PC-3 (cell line): ENCODE data around the gene TGM2. TPM values are rescaled to one million over a fixed set of nuclear protein-coding genes. Genes with fewer than 3 reads are reported as not detected.

Source experiments
- ATAC-seq: fragments of 200-7000 bp; cut with Tn5 transposase; 2 replicates; pipeline ENCODE4 v1.9.1; 2020; ENCODE audit warnings: mild to moderate bottlenecking, moderate library complexity
- BruUV-seq: library from RNA; stranded (reverse); fragments of 400-500 nt; replicated peaks from 2 replicates; lab custom pipeline; 2021; lab: Mats Ljungman, UMichigan
- CTCF ChIA-PET: fragments of 300-600 bp; sonication (Branson Sonifier 250); formaldehyde crosslinking; loops from one replicate; lab custom pipeline; 2022; ENCODE audit warnings: antibody characterized with exemption; lab: Charles Lee
- POLR2A ChIA-PET: fragments of 300-600 bp; sonication (Branson Sonifier 250); formaldehyde crosslinking; loops from one replicate; lab custom pipeline; 2022; ENCODE audit warnings: antibody characterized with exemption; ENCODE audit not compliant: unreplicated experiment; lab: Charles Lee
- DNase-seq: peaks from one replicate; pipeline ENCODE4 v3.0.0-alpha.2; 2015
- H2AFZ ChIP-seq: fragments of 300-600 bp; sonication (generic); 2 replicates; pipeline ENCODE4 v1.6.0; 2016; ENCODE audit warnings: antibody characterized with exemption, low read length
- H3F3A ChIP-seq: fragments of 300-600 bp; sonication (generic); one replicate; pipeline ENCODE4 v1.6.0; 2017; ENCODE audit warnings: antibody characterized with exemption, low read length, control low read depth, mild to moderate bottlenecking; ENCODE audit not compliant: unreplicated experiment
- H3K27ac ChIP-seq: fragments of 300-600 bp; sonication (generic); 2 replicates; pipeline ENCODE4 v1.5.1; 2016; ENCODE audit warnings: mild to moderate bottlenecking, low read length
- H3K27me3 ChIP-seq: fragments of 300-600 bp; sonication (generic); 2 replicates; pipeline ENCODE4 v1.6.1; 2016; ENCODE audit warnings: low read length, mixed read lengths
- H3K36me3 ChIP-seq: fragments of 300-600 bp; sonication (generic); 2 replicates; pipeline ENCODE4 v1.6.1; 2016; ENCODE audit warnings: low read depth, mixed run types, low read length, mixed read lengths
- H3K4me1 ChIP-seq: fragments of 300-600 bp; sonication (generic); 2 replicates; pipeline ENCODE4 v1.5.1; 2016; ENCODE audit warnings: low read length; ENCODE audit not compliant: insufficient read depth
- H3K4me2 ChIP-seq: fragments of 300-600 bp; sonication (generic); 2 replicates; pipeline ENCODE4 v1.6.0; 2016; ENCODE audit warnings: low read length
- H3K4me3 ChIP-seq: fragments of 300-600 bp; sonication (generic); 2 replicates; pipeline ENCODE4 v1.5.1; 2016; ENCODE audit warnings: mild to moderate bottlenecking, low read length, mixed read lengths
- H3K79me2 ChIP-seq: fragments of 300-600 bp; sonication (generic); 2 replicates; pipeline ENCODE4 v1.6.1; 2017; ENCODE audit warnings: low read length, mixed read lengths
- H3K9ac ChIP-seq: fragments of 300-600 bp; sonication (generic); 2 replicates; pipeline ENCODE4 v1.6.0; 2016; ENCODE audit warnings: mild to moderate bottlenecking, low read length
- H3K9me2 ChIP-seq: fragments of 300-600 bp; sonication (generic); replicated peaks from 2 replicates; pipeline ENCODE4 v1.6.1; 2016; ENCODE audit warnings: mixed run types, low read length, mixed read lengths
- H3K9me3 ChIP-seq: fragments of 300-600 bp; sonication (generic); 2 replicates; pipeline ENCODE4 v1.6.1; 2016; ENCODE audit warnings: low read length, mixed read lengths
- H4K20me1 ChIP-seq: fragments of 300-600 bp; sonication (generic); 2 replicates; pipeline ENCODE4 v1.6.1; 2016; ENCODE audit warnings: low read length, mixed read lengths
- EZH2 ChIP-seq: fragments of 300-600 bp; sonication (generic); IDR thresholded peaks from one replicate; pipeline ENCODE4 v1.6.1; 2017; ENCODE audit warnings: antibody characterized with exemption, mild to moderate bottlenecking, low read length; ENCODE audit not compliant: unreplicated experiment
- EZH2phosphoT487 ChIP-seq: fragments of 300-600 bp; sonication (generic); IDR thresholded peaks from 2 replicates; pipeline ENCODE4 v1.6.1; 2018; ENCODE audit warnings: mild to moderate bottlenecking, antibody characterized with exemption, low read length, borderline replicate concordance
- intact Hi-C: fragments of 100-400 bp; cut with micrococcal nuclease; formaldehyde crosslinking; loops from 2 replicates; pipeline ENCODE4 v1.9.0; 2023
- total RNA-seq: library from RNA; depleted of rRNA; stranded (reverse); fragments of >200 nt; gene quantifications from 2 replicates; pipeline ENCODE4 v1.2.3, GENCODE V29; 2014
- TF ChIP-seq, protein P1 (sequence below): fragments of 300-600 bp; sonication (generic); conservative IDR thresholded peaks from 2 replicates; pipeline ENCODE4 v1.5.1; 2017; ENCODE audit warnings: antibody characterized with exemption, low read depth, mild to moderate bottlenecking, low read length

TGM2 gene
- total RNA-seq, 1 experiment from 2014 or later, result 583 TPM

DNA sequence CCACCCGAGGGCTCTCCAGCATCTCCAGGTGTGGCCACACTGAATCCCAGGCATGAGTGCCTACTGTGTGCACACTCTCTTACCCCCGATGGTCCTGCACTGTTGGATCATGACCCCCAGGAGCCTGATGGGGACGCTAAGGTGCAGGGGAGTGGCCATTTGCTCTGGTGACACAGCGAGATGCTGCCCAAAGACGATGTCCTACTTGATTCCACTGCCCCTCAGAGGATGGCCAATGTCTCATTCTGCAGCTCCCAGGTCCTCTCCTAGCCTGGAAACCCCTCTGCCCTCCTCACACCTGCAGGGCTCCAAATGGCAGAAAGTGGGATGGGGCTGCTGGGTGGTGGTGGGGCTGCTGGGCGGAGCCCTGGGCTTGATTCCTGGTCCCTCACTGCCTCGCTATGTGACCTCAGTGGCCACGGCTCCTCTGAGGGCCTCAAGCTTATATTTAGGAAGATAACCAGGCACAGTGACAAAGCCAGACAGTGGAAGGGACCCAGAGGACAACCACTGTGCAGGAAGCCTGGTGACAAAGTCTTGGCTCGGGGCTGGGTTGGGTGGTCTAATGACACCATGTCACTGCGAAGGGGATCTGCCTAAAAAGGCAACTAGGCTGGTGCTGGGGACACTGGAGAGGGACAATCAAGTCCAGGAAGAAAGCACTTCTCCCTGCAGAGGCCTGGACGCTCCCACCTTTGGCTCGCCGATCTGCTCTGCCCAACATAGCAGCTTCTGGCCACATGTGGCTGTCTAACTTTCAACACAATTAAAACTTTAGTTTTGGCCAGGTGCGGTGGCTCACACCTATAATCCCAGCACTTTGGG, 28.4 kb downstream of the TGM2 start:
- H3K27ac ChIP-seq, result no peak overlapping the region
- H3K36me3 ChIP-seq, result peaks cover 72% of the 10 kb centered on the region
- ATAC-seq (no peak), DNase-seq (no peak)
- H4K20me1 ChIP-seq, result no peaks in the 10 kb centered on the region
- H3K9me3 ChIP-seq, result no peaks in the 10 kb centered on the region
- peaks cover 29% of the 10 kb centered on the region for H3K4me1 ChIP-seq
- no peak overlapping the region for H3K4me2 ChIP-seq
- POLR2A ChIA-PET, result no interaction called here
- H3K79me2 ChIP-seq, result no peaks in the 10 kb centered on the region
- no peaks in the 10 kb centered on the region for H3F3A ChIP-seq
- no peaks in the 10 kb centered on the region for H3K9me2 ChIP-seq
- TF ChIP-seq, protein P1, sequence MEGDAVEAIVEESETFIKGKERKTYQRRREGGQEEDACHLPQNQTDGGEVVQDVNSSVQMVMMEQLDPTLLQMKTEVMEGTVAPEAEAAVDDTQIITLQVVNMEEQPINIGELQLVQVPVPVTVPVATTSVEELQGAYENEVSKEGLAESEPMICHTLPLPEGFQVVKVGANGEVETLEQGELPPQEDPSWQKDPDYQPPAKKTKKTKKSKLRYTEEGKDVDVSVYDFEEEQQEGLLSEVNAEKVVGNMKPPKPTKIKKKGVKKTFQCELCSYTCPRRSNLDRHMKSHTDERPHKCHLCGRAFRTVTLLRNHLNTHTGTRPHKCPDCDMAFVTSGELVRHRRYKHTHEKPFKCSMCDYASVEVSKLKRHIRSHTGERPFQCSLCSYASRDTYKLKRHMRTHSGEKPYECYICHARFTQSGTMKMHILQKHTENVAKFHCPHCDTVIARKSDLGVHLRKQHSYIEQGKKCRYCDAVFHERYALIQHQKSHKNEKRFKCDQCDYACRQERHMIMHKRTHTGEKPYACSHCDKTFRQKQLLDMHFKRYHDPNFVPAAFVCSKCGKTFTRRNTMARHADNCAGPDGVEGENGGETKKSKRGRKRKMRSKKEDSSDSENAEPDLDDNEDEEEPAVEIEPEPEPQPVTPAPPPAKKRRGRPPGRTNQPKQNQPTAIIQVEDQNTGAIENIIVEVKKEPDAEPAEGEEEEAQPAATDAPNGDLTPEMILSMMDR, result no peak
- no peak for TF ChIP-seq EZH2
- TF ChIP-seq EZH2phosphoT487, result no peak
- CTCF ChIA-PET, result no interaction called here
- no peaks in the 10 kb centered on the region for H3K27me3 ChIP-seq
- intact Hi-C loops, result no loop called here
- BruUV-seq, result no TSS peak
- H3K4me3 ChIP-seq, result no peak overlapping the region
- H3K9ac ChIP-seq, result no peak overlapping the region
- no peak overlapping the region for H2AFZ ChIP-seq

DNA sequence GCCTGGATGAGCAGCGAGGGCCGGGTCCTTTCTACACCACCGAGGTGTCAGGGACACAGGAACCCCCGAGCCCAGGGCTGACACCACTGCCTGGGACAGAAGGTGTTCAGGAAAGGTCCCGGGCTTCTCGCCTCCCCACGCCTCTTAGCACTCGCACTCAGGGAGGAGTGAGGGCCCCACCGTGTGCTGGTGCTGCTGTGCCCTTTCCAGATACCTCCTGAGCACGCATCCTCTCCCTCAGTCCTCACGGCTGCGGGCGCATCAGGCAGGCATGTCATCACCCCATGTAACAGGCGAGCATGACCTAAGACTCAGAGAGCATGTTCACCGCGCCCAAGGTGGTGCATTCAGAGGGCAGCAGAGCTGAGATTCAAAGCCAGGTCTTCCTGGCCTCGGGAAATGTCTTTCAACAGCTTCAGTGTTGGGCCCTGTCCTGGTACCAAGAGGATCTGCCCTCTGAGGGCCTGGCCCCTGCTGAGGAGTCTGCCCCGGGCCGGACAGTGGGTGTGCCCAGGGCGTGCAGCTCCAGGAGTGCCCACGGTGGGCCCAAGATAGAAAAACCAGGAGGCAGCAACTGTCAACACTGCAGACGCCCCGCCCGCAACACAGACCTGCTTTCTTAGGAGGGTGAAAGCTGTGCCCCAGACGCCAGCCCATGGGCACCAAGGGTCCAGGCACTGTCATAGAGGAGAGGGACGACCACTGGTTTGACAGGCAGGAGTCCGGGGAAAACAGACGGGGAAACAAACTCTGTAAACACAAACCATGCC, 29.2 kb downstream of the TGM2 start:
- POLR2A ChIA-PET, result no interaction called here
- intact Hi-C loops, result no loop called here
- Histone ChIP-seq H3K9ac (no peak overlapping the region), H3K9me3 (no peaks in the 10 kb centered on the region), H4K20me1 (no peaks in the 10 kb centered on the region), H3F3A (no peaks in the 10 kb centered on the region), H2AFZ (no peak overlapping the region), H3K4me2 (no peak overlapping the region), H3K9me2 (no peaks in the 10 kb centered on the region), H3K27ac (peak overlapping the region; percentile 73), H3K36me3 (peaks cover 69% of the 10 kb centered on the region), H3K4me1 (peaks cover 34% of the 10 kb centered on the region), H3K4me3 (no peak overlapping the region), H3K79me2 (no peaks in the 10 kb centered on the region), H3K27me3 (no peaks in the 10 kb centered on the region)
- CTCF ChIA-PET, result no interaction called here
- TF ChIP-seq, protein P1, result no peak
- no peak for TF ChIP-seq EZH2
- no peak for TF ChIP-seq EZH2phosphoT487
- no TSS peak for BruUV-seq
- ATAC-seq (no peak), DNase-seq (no peak)
